ENCODE measurements around the gene USP40. TPM values are rescaled to one million over a fixed set of nuclear protein-coding genes. Genes with fewer than 3 reads are reported as not detected.

USP40 gene
- total RNA-seq, 3 donors from 2014 or later = 29.2 to 53.4 (median 35.2) TPM

DNA sequence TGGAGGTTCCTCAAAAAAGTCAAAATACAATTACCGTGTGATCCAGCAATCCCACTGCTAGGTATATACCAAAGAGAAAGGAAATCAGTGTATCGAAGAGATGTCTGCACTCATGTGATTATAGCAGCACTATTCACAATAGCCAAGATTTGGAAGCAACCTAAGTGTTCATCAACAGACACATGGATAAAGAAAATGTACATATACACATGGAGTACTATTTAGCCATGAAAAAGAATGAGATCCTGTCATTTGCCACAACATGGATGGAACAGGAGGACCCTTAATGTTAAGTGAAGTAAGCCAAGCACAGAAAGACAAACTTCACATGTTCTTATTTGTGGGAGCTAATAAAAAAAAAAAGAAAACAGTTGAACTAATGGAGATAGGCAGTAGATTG lies 133.6 kb downstream of the USP40 start:
- H3K4me3 ChIP-seq = no peak overlapping the region
- TF ChIP-seq, protein P1, sequence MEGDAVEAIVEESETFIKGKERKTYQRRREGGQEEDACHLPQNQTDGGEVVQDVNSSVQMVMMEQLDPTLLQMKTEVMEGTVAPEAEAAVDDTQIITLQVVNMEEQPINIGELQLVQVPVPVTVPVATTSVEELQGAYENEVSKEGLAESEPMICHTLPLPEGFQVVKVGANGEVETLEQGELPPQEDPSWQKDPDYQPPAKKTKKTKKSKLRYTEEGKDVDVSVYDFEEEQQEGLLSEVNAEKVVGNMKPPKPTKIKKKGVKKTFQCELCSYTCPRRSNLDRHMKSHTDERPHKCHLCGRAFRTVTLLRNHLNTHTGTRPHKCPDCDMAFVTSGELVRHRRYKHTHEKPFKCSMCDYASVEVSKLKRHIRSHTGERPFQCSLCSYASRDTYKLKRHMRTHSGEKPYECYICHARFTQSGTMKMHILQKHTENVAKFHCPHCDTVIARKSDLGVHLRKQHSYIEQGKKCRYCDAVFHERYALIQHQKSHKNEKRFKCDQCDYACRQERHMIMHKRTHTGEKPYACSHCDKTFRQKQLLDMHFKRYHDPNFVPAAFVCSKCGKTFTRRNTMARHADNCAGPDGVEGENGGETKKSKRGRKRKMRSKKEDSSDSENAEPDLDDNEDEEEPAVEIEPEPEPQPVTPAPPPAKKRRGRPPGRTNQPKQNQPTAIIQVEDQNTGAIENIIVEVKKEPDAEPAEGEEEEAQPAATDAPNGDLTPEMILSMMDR (IDR thresholded peaks at IDR 0.05) = no peak
- TF ChIP-seq POLR2A (IDR thresholded peaks at IDR 0.05) (no peak), POLR2AphosphoS5 (IDR thresholded peaks at IDR 0.05) (no peak)
- no peaks in the 10 kb centered on the region for H3K9me3 ChIP-seq
- no peaks in the 10 kb centered on the region for H3K36me3 ChIP-seq
- intact Hi-C loops (cut with DNase I; ENCODE audit: low total_unique reads) = no loop called here
- H3K27me3 ChIP-seq = no peaks in the 10 kb centered on the region
- no peak overlapping the region for H3K27ac ChIP-seq
- DNase-seq (ENCODE audit: low spot score in 2 of 2) = no peak
- no peaks in the 10 kb centered on the region for H3K4me1 ChIP-seq

DNA sequence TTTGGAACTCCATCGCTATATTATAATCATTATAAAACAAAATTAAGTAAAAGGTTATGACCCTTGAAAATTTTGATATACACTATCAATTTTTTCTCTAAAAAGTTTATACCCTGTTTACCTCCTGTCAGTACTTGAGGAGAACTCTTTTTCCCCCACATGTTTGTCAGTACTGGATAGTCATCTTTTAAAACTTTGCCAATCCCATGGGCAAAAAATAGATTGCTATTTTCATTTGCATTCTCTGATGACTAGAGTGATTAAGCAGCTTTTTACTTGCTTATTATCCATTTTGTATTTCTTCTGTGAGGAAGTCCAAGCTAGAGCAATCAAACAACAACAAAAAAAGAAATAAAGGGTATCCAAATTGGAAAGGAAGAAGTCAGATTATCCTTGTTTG lies 135.9 kb downstream of the USP40 start:
- Histone ChIP-seq H3K4me1 (no peaks in the 10 kb centered on the region), H3K27ac (no peak overlapping the region), H3K27me3 (no peaks in the 10 kb centered on the region), H3K4me3 (no peak overlapping the region), H3K9me3 (no peaks in the 10 kb centered on the region), H3K36me3 (no peaks in the 10 kb centered on the region)
- intact Hi-C loops (cut with DNase I; ENCODE audit: low total_unique reads) = no loop called here
- TF ChIP-seq POLR2A (IDR thresholded peaks at IDR 0.05) = no peak
- no peak for DNase-seq (ENCODE audit: low spot score in 2 of 2)

DNA sequence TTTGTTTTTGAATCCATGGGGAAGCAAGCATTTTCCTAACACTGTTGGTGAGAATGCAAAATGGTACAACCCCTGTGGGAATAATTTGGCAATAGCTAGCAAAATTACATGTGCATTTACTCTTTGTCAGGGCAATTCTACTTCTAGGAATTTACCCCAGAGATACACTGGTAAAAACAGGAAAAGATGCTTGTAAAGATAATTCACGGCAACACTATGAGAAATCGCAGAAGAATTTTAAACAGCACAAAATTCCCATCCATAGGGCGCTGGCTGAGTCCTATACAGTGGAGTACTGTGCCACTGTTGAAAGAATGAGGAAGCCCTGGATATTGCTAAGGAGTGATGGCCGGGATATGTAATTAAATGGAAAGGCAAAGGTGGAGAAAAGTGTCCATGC lies 136.5 kb downstream of the USP40 start:
- no peaks in the 10 kb centered on the region for H3K4me1 ChIP-seq
- DNase-seq (ENCODE audit: low spot score in 2 of 2) = no peak
- no peaks in the 10 kb centered on the region for H3K9me3 ChIP-seq
- TF ChIP-seq POLR2A (IDR thresholded peaks at IDR 0.05) (no peak), POLR2AphosphoS5 (IDR thresholded peaks at IDR 0.05) (no peak)
- TF ChIP-seq, protein P1 (IDR thresholded peaks at IDR 0.05) = no peak
- H3K36me3 ChIP-seq = no peaks in the 10 kb centered on the region
- intact Hi-C loops (cut with DNase I; ENCODE audit: low total_unique reads) = no loop called here
- H3K27ac ChIP-seq = no peak overlapping the region
- H3K27me3 ChIP-seq = no peaks in the 10 kb centered on the region
- no peak overlapping the region for H3K4me3 ChIP-seq

DNA sequence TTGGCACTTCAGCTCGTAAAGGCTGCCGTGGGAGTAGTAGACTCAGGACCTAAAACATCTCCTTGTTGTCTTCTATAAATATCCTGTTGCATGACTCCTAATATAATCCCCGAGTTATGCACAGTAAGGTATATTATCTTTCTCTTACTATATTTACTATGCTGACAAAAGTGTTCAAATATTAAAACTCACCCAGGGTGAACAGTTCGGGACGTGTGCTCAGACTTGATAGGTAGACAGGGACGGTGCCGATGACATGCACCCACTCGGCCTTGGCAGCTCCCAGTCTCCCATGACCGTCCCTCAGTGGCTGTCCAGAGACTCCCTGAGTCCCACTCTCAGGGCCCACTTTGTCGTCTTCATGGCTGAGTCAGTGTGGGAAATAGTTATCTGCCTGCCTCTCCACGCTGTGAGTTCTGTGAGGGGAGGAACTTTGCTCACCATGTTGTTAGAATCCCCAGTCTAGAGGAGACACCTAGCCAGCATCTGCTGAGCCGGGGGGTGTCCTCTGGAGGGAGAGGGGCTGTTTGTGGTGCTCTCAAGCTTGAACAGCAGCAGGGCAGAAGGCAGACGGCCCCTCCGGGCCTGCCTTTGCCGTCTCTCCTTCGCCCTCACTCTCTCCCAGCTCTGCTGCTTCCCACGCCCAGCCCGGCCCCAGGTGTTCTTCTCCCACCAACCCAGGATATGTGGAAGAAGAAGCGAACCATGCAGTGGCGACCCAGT lies 137.2 kb downstream of the USP40 start:
- TF ChIP-seq POLR2A (IDR thresholded peaks at IDR 0.05) = no peak
- TF ChIP-seq, protein P1 (IDR thresholded peaks at IDR 0.05) = no peak
- no peak for TF ChIP-seq POLR2AphosphoS5 (IDR thresholded peaks at IDR 0.05)

DNA sequence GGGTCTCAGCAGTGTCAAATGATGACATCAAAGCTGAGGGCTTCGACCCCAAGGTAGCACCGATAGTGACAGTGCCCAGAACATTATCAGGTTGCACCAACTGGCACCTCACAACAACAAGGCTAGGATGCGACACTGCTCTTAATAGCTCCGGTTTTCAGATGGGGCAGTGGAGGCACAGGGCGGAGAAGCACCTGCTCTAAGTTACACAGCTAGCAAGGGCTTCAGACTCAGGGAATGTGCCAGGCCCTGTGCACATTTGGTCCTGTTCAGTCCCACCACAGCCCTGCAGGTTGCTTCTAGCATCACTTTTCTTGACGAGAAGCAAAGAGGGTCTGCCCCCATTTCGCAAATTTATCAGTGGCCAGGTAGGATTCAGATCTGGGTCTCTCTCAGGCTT lies 138.1 kb downstream of the USP40 start:
- Histone ChIP-seq H3K27ac (no peak overlapping the region), H3K27me3 (no peaks in the 10 kb centered on the region), H3K4me3 (no peak overlapping the region), H3K4me1 (no peaks in the 10 kb centered on the region), H3K36me3 (no peaks in the 10 kb centered on the region), H3K9me3 (no peaks in the 10 kb centered on the region)
- no peak for DNase-seq (ENCODE audit: low spot score in 2 of 2)
- intact Hi-C loops (cut with DNase I; ENCODE audit: low total_unique reads) = no loop called here
- TF ChIP-seq POLR2A (IDR thresholded peaks at IDR 0.05) (no peak), POLR2AphosphoS5 (IDR thresholded peaks at IDR 0.05) (no peak)
- TF ChIP-seq, protein P1 (IDR thresholded peaks at IDR 0.05) = no peak

More for the DNA sequence above, 137.2 kb downstream of the USP40 start:
- DNase-seq (ENCODE audit: low spot score in 2 of 2) = no peak
- Histone ChIP-seq H3K4me3 (no peak overlapping the region), H3K27me3 (no peaks in the 10 kb centered on the region), H3K4me1 (no peaks in the 10 kb centered on the region), H3K27ac (no peak overlapping the region), H3K9me3 (no peaks in the 10 kb centered on the region), H3K36me3 (no peaks in the 10 kb centered on the region)
- intact Hi-C loops (cut with DNase I; ENCODE audit: low total_unique reads) = no loop called here
